Loucy (cell line): Measurements from ENCODE around the gene ZDHHC14.

ENCODE experiments used
- H2AFZ ChIP-seq: fragments of 200-600 bp; sonication (generic); 2 replicates; pipeline ENCODE4 v1.6.0; 2016; ENCODE audit warnings: antibody characterized with exemption, mild to moderate bottlenecking, low read length, moderate library complexity
- H3F3A ChIP-seq: fragments of 200-600 bp; 2 replicates; pipeline ENCODE4 v1.6.0; 2016; ENCODE audit warnings: antibody characterized with exemption, low read depth, mild to moderate bottlenecking
- H3K27me3 ChIP-seq: fragments of 200-600 bp; sonication (generic); 2 replicates; pipeline ENCODE4 v1.6.1; 2014; ENCODE audit warnings: low read length, mild to moderate bottlenecking; ENCODE audit not compliant: insufficient read depth, poor library complexity, severe bottlenecking
- H3K36me3 ChIP-seq: fragments of 200-600 bp; sonication (generic); 2 replicates; pipeline ENCODE4 v1.6.1; 2016; ENCODE audit warnings: low read length; ENCODE audit not compliant: insufficient read depth
- H3K4me1 ChIP-seq: fragments of 200-600 bp; sonication (generic); 2 replicates; pipeline ENCODE4 v1.5.1; 2014; ENCODE audit warnings: low read length, mild to moderate bottlenecking; ENCODE audit not compliant: insufficient read depth, poor library complexity, severe bottlenecking
- H3K4me2 ChIP-seq: fragments of 200-600 bp; sonication (generic); 2 replicates; pipeline ENCODE4 v1.6.0; 2014; ENCODE audit warnings: antibody characterized with exemption, low read length, low read depth, mild to moderate bottlenecking; ENCODE audit not compliant: poor library complexity, severe bottlenecking
- H3K4me3 ChIP-seq: fragments of 200-600 bp; sonication (generic); 2 replicates; pipeline ENCODE4 v1.5.1; 2014; ENCODE audit warnings: low read length, mild to moderate bottlenecking, mixed read lengths; ENCODE audit not compliant: poor library complexity, severe bottlenecking
- H3K79me2 ChIP-seq: fragments of 200-600 bp; sonication (generic); 2 replicates; pipeline ENCODE4 v1.6.1; 2014; ENCODE audit warnings: low read length; ENCODE audit not compliant: insufficient read depth
- H3K9ac ChIP-seq: fragments of 200-600 bp; sonication (generic); 2 replicates; pipeline ENCODE4 v1.6.0; 2014; ENCODE audit warnings: mild to moderate bottlenecking, low read depth, low read length, moderate library complexity; ENCODE audit not compliant: poor library complexity, severe bottlenecking
- H3K9me2 ChIP-seq: fragments of 200-600 bp; sonication (generic); replicated peaks from 2 replicates; pipeline ENCODE4 v1.6.1; 2016; ENCODE audit warnings: low read depth, low read length, mixed read lengths
- H3K9me3 ChIP-seq: fragments of 200-600 bp; sonication (generic); 2 replicates; pipeline ENCODE4 v1.6.1; 2014; ENCODE audit warnings: mild to moderate bottlenecking, antibody characterized with exemption, low read length, low read depth; ENCODE audit not compliant: insufficient read depth
- H4K20me1 ChIP-seq: fragments of 200-600 bp; sonication (generic); 2 replicates; pipeline ENCODE4 v1.6.0; 2014; ENCODE audit warnings: antibody characterized with exemption, low read length, mild to moderate bottlenecking; ENCODE audit not compliant: insufficient read depth, poor library complexity, severe bottlenecking
- CTCF ChIP-seq: fragments of 200-600 bp; sonication (generic); conservative IDR thresholded peaks from 2 replicates; pipeline ENCODE4 v1.5.1; 2014; ENCODE audit warnings: mild to moderate bottlenecking, antibody characterized with exemption, low read length
- EZH2phosphoT487 ChIP-seq: fragments of 200-600 bp; IDR thresholded peaks from 2 replicates; pipeline ENCODE4 v1.6.1; 2018; ENCODE audit warnings: antibody characterized with exemption, mild to moderate bottlenecking, moderate library complexity, borderline replicate concordance

Gene ZDHHC14

GRCh38 chr6:157388924-157389323 is 7.9 kb downstream of the ZDHHC14 start:
- no peak overlapping the region for H2AFZ ChIP-seq
- H4K20me1 ChIP-seq = peaks cover 2% of the 10 kb centered on the region
- H3F3A ChIP-seq = 0 out of 2 replicates have a peak, but pooled peaks cover 2% of the 10 kb centered on the region
- TF ChIP-seq EZH2phosphoT487 (no peak), CTCF (no peak)
- H3K4me3 ChIP-seq = no peak overlapping the region
- H3K4me2 ChIP-seq = no peak overlapping the region
- H3K9me3 ChIP-seq = peaks cover 14% of the 10 kb centered on the region
- H3K36me3 ChIP-seq = no peaks in the 10 kb centered on the region
- no peaks in the 10 kb centered on the region for H3K27me3 ChIP-seq
- no peaks in the 10 kb centered on the region for H3K9me2 ChIP-seq
- H3K9ac ChIP-seq = no peak overlapping the region
- peaks cover 17% of the 10 kb centered on the region for H3K4me1 ChIP-seq
- H3K79me2 ChIP-seq = no peaks in the 10 kb centered on the region

GRCh38 chr6:157390273-157391060 is 9.5 kb downstream of the ZDHHC14 start:
- Histone ChIP-seq H3K79me2 (no peaks in the 10 kb centered on the region), H3F3A (0 out of 2 replicates have a peak, but pooled peaks cover 2% of the 10 kb centered on the region), H3K27me3 (no peaks in the 10 kb centered on the region)

GRCh38 chr6:157392927-157393668 is 12.1 kb downstream of the ZDHHC14 start:
- no peak for TF ChIP-seq EZH2phosphoT487
- Histone ChIP-seq H4K20me1 (no peaks in the 10 kb centered on the region), H3K9me3 (peaks cover 14% of the 10 kb centered on the region), H3K36me3 (no peaks in the 10 kb centered on the region), H3K4me3 (no peak overlapping the region), H3F3A (0 out of 2 replicates have a peak, but pooled peaks cover 2% of the 10 kb centered on the region), H2AFZ (no peak overlapping the region), H3K4me1 (peaks cover 4% of the 10 kb centered on the region), H3K79me2 (no peaks in the 10 kb centered on the region), H3K27me3 (no peaks in the 10 kb centered on the region), H3K4me2 (no peak overlapping the region), H3K9ac (no peak overlapping the region), H3K9me2 (no peaks in the 10 kb centered on the region)

More at GRCh38 chr6:157390273-157391060, 9.5 kb downstream of the ZDHHC14 start:
- Histone ChIP-seq H4K20me1 (no peaks in the 10 kb centered on the region), H3K9ac (no peak overlapping the region), H3K4me2 (no peak overlapping the region), H3K4me3 (no peak overlapping the region), H3K9me2 (no peaks in the 10 kb centered on the region), H3K9me3 (peaks cover 14% of the 10 kb centered on the region), H3K4me1 (peaks cover 9% of the 10 kb centered on the region), H3K36me3 (no peaks in the 10 kb centered on the region), H2AFZ (no peak overlapping the region)
- TF ChIP-seq EZH2phosphoT487 = no peak
- TF ChIP-seq CTCF = no peak
